ENCODE results near the gene QPCTL. TPM values are rescaled to one million over a fixed set of nuclear protein-coding genes. Genes with fewer than 3 reads are reported as not detected.

Gene QPCTL
- total and polyA plus RNA-seq, 9 of the 15 experiments (the other 6 are each of a cell fraction or from before 2014, with no cell fraction given) = 0.99 to 31.3 (median 12.7) TPM

GRCh38 chr19:45645631-45646344 is 46.7 kb upstream of the QPCTL start (continued):
- TF ChIP-seq ZBTB9 (CRISPR knock-in tag; IDR thresholded peaks at IDR 0.05) (0 out of 2 replicates have a peak, but pooled peaks have one; percentile 37), ZNF778 (CRISPR knock-in tag; IDR thresholded peaks at IDR 0.05) (no peak), ZNF507 (tag; conservative IDR thresholded peaks at IDR 0.05) (no peak), ZNF143 (CRISPR knock-in tag; IDR thresholded peaks at IDR 0.05) (no peak), TAL1 (IDR thresholded peaks at IDR 0.05) (no peak), ZBTB12 (CRISPR knock-in tag; IDR thresholded peaks at IDR 0.05) (no peak), SMARCB1 (IDR thresholded peaks at IDR 0.05; ENCODE audit: insufficient read length, low read depth) (no peak), FOXA3 (CRISPR knock-in tag; conservative IDR thresholded peaks at IDR 0.05 in 1 of 2, IDR thresholded peaks at IDR 0.05 in 1 of 2) (no peak), SMAD2 (IDR thresholded peaks at IDR 0.05; ENCODE audit: low read depth, low read length) (no peak), ZC3H4 (CRISPR knock-in tag; IDR thresholded peaks at IDR 0.05; ENCODE audit: borderline replicate concordance) (no peak), TCFL5 (CRISPR knock-in tag; conservative IDR thresholded peaks at IDR 0.05) (no peak), L3MBTL2 (IDR thresholded peaks at IDR 0.05) (peak; percentile 81), GABPA (tag; conservative IDR thresholded peaks at IDR 0.05; ENCODE audit: low read depth) (no peak), STAG1 (CRISPR knock-in tag; IDR thresholded peaks at IDR 0.05; ENCODE audit: borderline replicate concordance) (no peak), BMI1 (IDR thresholded peaks at IDR 0.05; ENCODE audit: low read length) (no peak), CCAR2 (IDR thresholded peaks at IDR 0.05; ENCODE audit: low read depth, low read length) (no peak), NFATC3 (IDR thresholded peaks at IDR 0.05) (no peak), CSDE1 (IDR thresholded peaks at IDR 0.05) (no peak; a peak in 1 of 4 replicates), BRD9 (IDR thresholded peaks at IDR 0.05; ENCODE audit: low read depth, partially characterized antibody) (no peak), DPF2 (IDR thresholded peaks at IDR 0.05) (peak; percentile 68; the same call in 1 of the 2 replicates), MYNN (IDR thresholded peaks at IDR 0.05) (no peak), MYNN (CRISPR knock-in tag; IDR thresholded peaks at IDR 0.05) (no peak), SRSF9 (IDR thresholded peaks at IDR 0.05; ENCODE audit: borderline replicate concordance, low read depth, low read length) (no peak)
- TF ChIP-seq, protein P1, sequence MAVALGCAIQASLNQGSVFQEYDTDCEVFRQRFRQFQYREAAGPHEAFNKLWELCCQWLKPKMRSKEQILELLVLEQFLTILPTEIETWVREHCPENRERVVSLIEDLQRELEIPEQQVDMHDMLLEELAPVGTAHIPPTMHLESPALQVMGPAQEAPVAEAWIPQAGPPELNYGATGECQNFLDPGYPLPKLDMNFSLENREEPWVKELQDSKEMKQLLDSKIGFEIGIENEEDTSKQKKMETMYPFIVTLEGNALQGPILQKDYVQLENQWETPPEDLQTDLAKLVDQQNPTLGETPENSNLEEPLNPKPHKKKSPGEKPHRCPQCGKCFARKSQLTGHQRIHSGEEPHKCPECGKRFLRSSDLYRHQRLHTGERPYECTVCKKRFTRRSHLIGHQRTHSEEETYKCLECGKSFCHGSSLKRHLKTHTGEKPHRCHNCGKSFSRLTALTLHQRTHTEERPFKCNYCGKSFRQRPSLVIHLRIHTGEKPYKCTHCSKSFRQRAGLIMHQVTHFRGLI (CRISPR knock-in tag; IDR thresholded peaks at IDR 0.05) = no peak
- TF ChIP-seq, protein P2, sequence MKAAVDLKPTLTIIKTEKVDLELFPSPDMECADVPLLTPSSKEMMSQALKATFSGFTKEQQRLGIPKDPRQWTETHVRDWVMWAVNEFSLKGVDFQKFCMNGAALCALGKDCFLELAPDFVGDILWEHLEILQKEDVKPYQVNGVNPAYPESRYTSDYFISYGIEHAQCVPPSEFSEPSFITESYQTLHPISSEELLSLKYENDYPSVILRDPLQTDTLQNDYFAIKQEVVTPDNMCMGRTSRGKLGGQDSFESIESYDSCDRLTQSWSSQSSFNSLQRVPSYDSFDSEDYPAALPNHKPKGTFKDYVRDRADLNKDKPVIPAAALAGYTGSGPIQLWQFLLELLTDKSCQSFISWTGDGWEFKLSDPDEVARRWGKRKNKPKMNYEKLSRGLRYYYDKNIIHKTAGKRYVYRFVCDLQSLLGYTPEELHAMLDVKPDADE (conservative IDR thresholded peaks at IDR 0.05; ENCODE audit: control insufficient read depth, low read depth, low read length) = no peak

Data from K562 (cell line).